ENCODE data around the gene XRCC4.

DNA sequence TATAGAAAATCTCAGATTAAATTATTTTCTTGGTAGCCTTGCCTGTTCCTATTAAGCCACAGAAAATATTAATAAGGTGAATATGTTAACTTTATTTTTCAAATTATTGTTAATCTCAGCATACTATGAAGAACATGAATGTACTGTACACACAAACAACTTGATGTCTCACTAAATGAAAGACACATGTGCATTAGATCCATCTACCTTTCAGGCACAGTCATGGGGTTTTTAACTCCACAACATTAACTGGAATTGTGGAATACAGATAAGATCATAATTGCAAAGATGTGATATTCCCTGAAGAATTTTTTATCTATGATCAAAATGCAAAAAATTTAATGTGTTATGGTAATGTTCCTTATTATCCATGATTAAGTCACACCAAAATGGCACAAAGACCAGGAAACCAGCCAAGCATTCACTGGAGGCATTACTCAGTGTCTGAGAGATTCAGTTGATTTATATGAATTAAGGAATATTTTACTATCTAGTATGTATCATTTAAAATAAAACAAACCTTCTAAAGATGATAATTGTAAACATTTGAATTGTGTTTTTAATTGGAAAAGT is 244.2 kb downstream of the XRCC4 start:
- no peak for TF ChIP-seq NRF1 (IDR thresholded peaks at IDR 0.05; ENCODE audit: low read depth, low read length)
- no peak for TF ChIP-seq SIN3A (IDR thresholded peaks at IDR 0.05; ENCODE audit: borderline replicate concordance, low read depth, low read length)
- TF ChIP-seq GABPA (IDR thresholded peaks at IDR 0.05; ENCODE audit: low read depth), result no peak
- TF ChIP-seq JUND (IDR thresholded peaks at IDR 0.05), result peak; percentile 85
- TF ChIP-seq FOXJ3 (CRISPR knock-in tag; IDR thresholded peaks at IDR 0.05), result no peak
- TF ChIP-seq CTCF (IDR thresholded peaks at IDR 0.05), result no peak
- no peak for TF ChIP-seq MXI1 (IDR thresholded peaks at IDR 0.05; ENCODE audit: low read depth, low read length)
- TF ChIP-seq RCOR1 (IDR thresholded peaks at IDR 0.05; ENCODE audit: low read length), result no peak
- TF ChIP-seq, protein P1, sequence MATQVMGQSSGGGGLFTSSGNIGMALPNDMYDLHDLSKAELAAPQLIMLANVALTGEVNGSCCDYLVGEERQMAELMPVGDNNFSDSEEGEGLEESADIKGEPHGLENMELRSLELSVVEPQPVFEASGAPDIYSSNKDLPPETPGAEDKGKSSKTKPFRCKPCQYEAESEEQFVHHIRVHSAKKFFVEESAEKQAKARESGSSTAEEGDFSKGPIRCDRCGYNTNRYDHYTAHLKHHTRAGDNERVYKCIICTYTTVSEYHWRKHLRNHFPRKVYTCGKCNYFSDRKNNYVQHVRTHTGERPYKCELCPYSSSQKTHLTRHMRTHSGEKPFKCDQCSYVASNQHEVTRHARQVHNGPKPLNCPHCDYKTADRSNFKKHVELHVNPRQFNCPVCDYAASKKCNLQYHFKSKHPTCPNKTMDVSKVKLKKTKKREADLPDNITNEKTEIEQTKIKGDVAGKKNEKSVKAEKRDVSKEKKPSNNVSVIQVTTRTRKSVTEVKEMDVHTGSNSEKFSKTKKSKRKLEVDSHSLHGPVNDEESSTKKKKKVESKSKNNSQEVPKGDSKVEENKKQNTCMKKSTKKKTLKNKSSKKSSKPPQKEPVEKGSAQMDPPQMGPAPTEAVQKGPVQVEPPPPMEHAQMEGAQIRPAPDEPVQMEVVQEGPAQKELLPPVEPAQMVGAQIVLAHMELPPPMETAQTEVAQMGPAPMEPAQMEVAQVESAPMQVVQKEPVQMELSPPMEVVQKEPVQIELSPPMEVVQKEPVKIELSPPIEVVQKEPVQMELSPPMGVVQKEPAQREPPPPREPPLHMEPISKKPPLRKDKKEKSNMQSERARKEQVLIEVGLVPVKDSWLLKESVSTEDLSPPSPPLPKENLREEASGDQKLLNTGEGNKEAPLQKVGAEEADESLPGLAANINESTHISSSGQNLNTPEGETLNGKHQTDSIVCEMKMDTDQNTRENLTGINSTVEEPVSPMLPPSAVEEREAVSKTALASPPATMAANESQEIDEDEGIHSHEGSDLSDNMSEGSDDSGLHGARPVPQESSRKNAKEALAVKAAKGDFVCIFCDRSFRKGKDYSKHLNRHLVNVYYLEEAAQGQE (IDR thresholded peaks at IDR 0.05; ENCODE audit: low read depth, low read length), result no peak
- TF ChIP-seq EP300 (IDR thresholded peaks at IDR 0.05; ENCODE audit: borderline replicate concordance in 1 of 2, low read depth in 1 of 2, low read length in 1 of 2), result peak; percentile 49 to 95; a peak in 3 of 4 replicates
